ENCODE measurements around the gene PITPNM1.

PITPNM1 gene

DNA sequence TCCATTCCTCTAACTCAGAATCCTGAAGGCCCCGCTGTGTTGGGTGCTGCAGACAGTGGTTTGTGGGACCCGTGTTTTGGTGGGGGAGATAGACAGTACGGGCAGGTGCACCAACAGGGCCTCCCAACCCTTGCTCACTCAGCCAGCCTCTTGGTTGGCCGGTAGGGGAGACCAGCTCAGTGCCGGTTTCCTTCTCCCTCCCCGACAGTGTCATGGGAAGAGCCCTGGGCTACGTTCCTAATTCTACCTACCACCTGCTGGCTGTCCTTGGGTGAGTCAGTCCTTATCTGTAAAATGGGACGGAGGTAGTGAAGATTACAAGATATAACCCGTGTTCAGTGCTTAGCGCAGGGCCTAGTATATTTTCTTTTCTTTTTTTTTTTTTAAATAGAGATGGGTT is 42.0 kb downstream of the PITPNM1 start:
- no peak for DNase-seq

GRCh38 chr11:67458266-67458665 is 46.9 kb downstream of the PITPNM1 start:
- DNase-seq = no peak

- DNase-seq = no peak
Measured at GRCh38 chr11:67457453-67457852, 47.7 kb downstream of the PITPNM1 start.

DNA sequence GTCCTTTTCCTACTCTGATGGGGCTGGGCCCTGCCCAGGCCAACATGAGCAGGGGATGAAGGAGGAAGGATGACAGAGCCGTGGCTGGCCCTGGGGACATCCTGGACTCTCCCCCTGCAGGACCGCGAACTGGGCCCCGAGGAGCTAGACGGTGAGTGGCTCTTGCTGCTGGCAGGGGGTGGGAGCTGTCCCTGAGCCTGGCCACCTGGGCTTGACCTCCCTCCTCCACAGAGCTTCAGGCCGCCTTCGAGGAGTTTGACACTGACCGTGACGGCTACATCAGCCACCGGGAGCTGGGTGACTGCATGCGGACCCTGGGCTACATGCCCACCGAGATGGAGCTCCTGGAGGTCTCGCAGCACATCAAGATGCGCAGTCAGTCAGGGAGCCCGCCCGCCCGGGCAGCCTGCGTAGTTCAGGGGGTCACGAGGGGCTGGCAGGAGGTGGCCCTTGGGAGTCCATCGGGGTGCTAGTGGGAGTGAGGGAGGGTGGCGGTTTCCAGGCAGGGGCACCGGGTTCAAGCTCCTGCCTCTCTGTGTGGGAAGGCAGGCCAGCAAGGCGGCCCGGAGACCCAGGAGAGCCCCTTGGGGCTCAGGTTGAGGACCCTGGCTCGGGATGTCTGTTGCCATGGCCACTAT is 49.0 kb downstream of the PITPNM1 start:
- DNase-seq = no peak

GRCh38 chr11:67455054-67455453 is 50.1 kb downstream of the PITPNM1 start, which contains the start of gene CABP4:
Gene CABP4 (plus strand): TSS chr11:67455354. CDS start chr11:67455424, 70 bp downstream.
- no peak for DNase-seq

GRCh38 chr11:67453816-67454732 is 51.1 kb downstream of the PITPNM1 start:
- DNase-seq = no peak

DNA sequence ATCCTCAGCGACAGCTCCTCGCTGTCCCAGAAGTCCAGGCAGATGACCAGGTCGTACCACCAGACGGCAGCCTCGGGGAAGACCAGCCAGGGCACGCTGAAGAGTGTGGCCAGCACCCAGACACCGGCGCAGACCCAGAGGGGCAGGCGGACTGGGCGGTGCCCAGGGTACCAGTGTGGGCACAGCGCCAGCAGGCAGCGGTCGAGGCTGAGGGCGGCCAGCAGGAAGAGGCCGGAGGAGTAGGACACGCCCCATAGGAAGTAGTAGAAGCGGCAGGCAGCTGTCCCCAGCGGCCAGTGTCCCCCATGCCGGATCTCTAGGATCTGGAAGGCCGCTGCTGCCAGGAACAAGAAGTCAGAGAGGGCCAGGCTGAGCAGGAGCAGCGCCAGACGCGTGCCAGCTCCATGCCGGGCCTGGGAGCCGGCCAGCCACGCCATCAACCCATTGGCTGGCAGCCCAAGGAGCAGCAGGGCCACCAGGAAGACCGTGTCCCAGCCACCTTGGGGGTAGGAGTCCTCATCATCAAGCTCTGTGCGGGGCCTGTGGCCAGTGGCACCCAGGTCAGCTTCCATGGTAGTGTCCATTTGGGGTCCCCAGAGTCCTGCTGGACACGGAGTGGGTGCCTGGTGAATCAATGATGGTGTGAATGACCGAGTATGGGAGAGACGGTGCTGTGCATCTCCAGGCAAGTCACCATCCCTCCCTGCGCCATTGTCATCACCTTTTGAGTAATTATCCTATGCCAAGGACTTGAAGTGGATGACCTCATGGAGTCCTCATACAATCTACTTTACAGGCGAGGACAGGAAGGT is 52.8 kb downstream of the PITPNM1 start, which contains the start of gene GPR152:
GPR152 (minus strand) TSS at position 589 of the 812 bp plus-strand sequence; CDS start at position 584, 5 bp downstream.
- DNase-seq = no peak

GRCh38 chr11:67451658-67451976 is 53.5 kb downstream of the PITPNM1 start:
- DNase-seq = no peak

- DNase-seq = no peak
Measured at GRCh38 chr11:67450796-67451657, 54.1 kb downstream of the PITPNM1 start.

DNA sequence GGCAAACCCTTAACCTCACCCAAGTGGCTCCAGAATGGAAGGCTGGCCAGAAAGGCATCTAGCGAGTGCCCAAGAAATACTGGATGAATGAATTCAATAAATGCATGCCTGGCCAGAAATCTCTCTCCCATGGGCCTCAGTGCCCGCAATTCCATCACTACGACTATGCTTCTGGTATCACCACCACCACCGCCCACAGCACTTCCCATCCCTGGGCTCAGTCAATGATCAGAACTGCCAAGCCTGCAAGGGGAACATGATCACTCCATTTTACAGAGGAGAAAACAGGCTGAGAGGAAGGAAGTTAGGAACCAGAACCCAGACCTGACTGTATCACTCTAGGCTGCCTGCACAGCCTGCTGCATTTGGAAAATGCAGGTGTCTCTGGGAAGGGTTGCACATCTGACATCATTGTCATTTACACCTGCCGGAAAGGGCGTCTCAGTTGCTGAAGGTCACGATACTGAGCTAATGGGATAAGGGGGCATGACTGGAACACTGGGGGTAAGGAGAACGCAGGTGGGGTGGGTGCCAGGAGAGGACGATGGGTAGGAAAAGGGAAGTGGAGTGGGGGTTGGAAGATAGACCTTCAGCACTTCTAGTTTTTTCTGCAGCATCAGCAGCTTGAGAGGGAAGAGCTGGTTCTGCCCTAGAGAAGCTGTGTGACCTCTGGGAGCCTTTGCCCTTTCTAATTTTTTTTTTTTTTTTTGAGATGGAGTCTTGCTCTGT is 55.9 kb downstream of the PITPNM1 start:
- DNase-seq = no peak

DNA sequence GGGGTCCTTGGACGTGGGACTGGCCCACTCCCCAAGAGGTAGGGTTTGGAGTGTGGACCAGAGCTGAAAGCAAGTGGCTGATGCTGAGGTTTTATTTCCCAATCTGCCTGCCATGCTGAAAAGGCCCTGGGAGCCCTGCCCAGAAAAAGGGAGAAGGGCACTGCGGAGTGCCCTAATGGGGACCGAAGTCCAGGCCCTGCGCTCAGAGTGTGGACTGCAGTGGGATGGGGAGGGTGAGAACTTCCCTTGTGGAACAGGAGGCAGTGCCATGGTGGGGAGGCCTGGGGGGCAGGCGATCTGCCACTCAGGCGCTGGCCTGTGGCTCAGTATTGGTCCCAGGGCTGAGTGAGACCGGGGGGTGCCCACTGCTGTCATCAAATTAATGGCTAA is 56.9 kb downstream of the PITPNM1 start:
- DNase-seq = no peak

DNA sequence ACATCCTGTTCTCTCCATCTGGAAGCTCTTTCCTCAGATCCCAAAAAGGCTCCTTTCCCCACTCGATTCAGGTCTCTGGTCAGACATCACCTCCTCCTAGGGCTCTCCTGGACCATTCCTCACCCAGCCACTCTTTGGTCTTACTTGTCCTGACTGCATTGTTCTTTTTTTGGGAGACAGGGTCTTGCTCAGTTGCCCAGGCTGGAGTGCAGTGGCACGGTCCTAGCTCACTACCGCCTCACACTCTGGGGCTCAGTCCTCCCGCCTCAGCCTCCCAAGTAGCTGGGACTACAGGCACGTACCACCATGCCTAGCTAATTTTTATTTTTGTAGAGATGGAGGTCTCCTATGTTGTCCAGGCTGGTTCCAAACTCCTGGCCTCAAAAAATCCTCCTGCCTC is 59.6 kb downstream of the PITPNM1 start:
- no peak for DNase-seq

- DNase-seq = no peak
Measured at GRCh38 chr11:67442504-67443404, 62.4 kb downstream of the PITPNM1 start.

All from NCI-H82 (cell line).